WTC11 (cell line): ENCODE measurements around the gene GSTA4. TPM values are rescaled to one million over a fixed set of nuclear protein-coding genes. Genes with fewer than 3 reads are reported as not detected.

Experiments used
- ATAC-seq: fragments of 200-7000 bp; cut with Tn5 transposase; 2 replicates; pipeline ENCODE4 v1.10.0; 2021; ENCODE audit warnings: mild to moderate bottlenecking, moderate library complexity
- CTCF ChIA-PET: fragments of 300-600 bp; sonication (Branson Sonifier 250); formaldehyde crosslinking; loops from one replicate; lab custom pipeline; 2021; ENCODE audit warnings: antibody characterized with exemption; lab: Charles Lee
- POLR2A ChIA-PET: fragments of 350-600 bp; sonication (Branson Sonifier 250); formaldehyde crosslinking; loops from one replicate; lab custom pipeline; 2021; ENCODE audit warnings: antibody characterized with exemption; lab: Charles Lee
- DNase-seq: peaks from one replicate; pipeline ENCODE4 v3.0.0; 2021; ENCODE audit warnings: low spot score
- H3K27ac Mint-ChIP-seq: 2 replicates; pipeline ENCODE4 v1.8.0; 2021; ENCODE audit warnings: mixed read lengths
- H3K27me3 Mint-ChIP-seq: 2 replicates; pipeline ENCODE4 v1.8.0; 2021; ENCODE audit warnings: low read depth, mild to moderate bottlenecking, moderate library complexity, mixed read lengths
- H3K36me3 Mint-ChIP-seq: 2 replicates; pipeline ENCODE4 v1.8.0; 2021; ENCODE audit warnings: mixed read lengths
- H3K4me1 Mint-ChIP-seq: 2 replicates; pipeline ENCODE4 v1.8.0; 2022; ENCODE audit warnings: mixed read lengths
- H3K4me3 Mint-ChIP-seq: 2 replicates; pipeline ENCODE4 v1.8.0; 2021; ENCODE audit warnings: mild to moderate bottlenecking, moderate library complexity, mixed read lengths
- H3K9me3 Mint-ChIP-seq: 2 replicates; pipeline ENCODE4 v1.8.0; 2021; ENCODE audit warnings: mixed read lengths
- CREM ChIP-seq: sonication (generic); formaldehyde crosslinking; IDR thresholded peaks from 2 replicates; pipeline ENCODE4 v1.8.1; 2022; ENCODE audit warnings: mild to moderate bottlenecking, missing genetic modification reagents, moderate library complexity
- E2F4 ChIP-seq: sonication (generic); formaldehyde crosslinking; IDR thresholded peaks from 2 replicates; pipeline ENCODE4 v1.8.1; 2022; ENCODE audit warnings: low read depth, mild to moderate bottlenecking, moderate library complexity, missing genetic modification reagents, borderline replicate concordance
- FOXK1 ChIP-seq: sonication (generic); formaldehyde crosslinking; IDR thresholded peaks from 2 replicates; pipeline ENCODE4 v1.8.0; 2022; ENCODE audit warnings: mild to moderate bottlenecking, moderate library complexity, missing genetic modification reagents
- HMGXB4 ChIP-seq: sonication (generic); formaldehyde crosslinking; IDR thresholded peaks from 2 replicates; pipeline ENCODE4 v1.8.1; 2023; ENCODE audit warnings: mild to moderate bottlenecking, moderate library complexity, missing genetic modification reagents
- IRF1 ChIP-seq: sonication (generic); formaldehyde crosslinking; IDR thresholded peaks from 2 replicates; pipeline ENCODE4 v1.8.0; 2023; ENCODE audit warnings: missing genetic modification reagents
- JAZF1 ChIP-seq: fragments of 250-450 bp; sonication (Bioruptor Pico); IDR thresholded peaks from 2 replicates; pipeline ENCODE4 v1.9.0; 2021; ENCODE audit warnings: moderate library complexity, mild to moderate bottlenecking, inconsistent platforms
- KAT7 ChIP-seq: sonication (generic); formaldehyde crosslinking; IDR thresholded peaks from 2 replicates; pipeline ENCODE4 v1.8.1; 2023; ENCODE audit warnings: missing genetic modification reagents, mild to moderate bottlenecking, borderline replicate concordance
- MYBL2 ChIP-seq: sonication (generic); formaldehyde crosslinking; IDR thresholded peaks from 2 replicates; pipeline ENCODE4 v1.8.1; 2023; ENCODE audit warnings: mild to moderate bottlenecking, moderate library complexity, missing genetic modification reagents
- TEAD1 ChIP-seq: sonication (generic); formaldehyde crosslinking; IDR thresholded peaks from 2 replicates; pipeline ENCODE4 v1.8.0; 2022; ENCODE audit warnings: mild to moderate bottlenecking, missing genetic modification reagents
- USF1 ChIP-seq: sonication (generic); formaldehyde crosslinking; IDR thresholded peaks from 2 replicates; pipeline ENCODE4 v1.8.0; 2022; ENCODE audit warnings: mild to moderate bottlenecking, missing genetic modification reagents
- ZNF219 ChIP-seq: sonication (generic); formaldehyde crosslinking; IDR thresholded peaks from 2 replicates; pipeline ENCODE4 v1.8.0; 2023; ENCODE audit warnings: missing genetic modification reagents, mild to moderate bottlenecking, borderline replicate concordance
- ZNF425 ChIP-seq: fragments of 250-450 bp; sonication (Bioruptor Pico); conservative IDR thresholded peaks from 2 replicates; pipeline ENCODE4 v1.9.0; 2021; ENCODE audit warnings: mild to moderate bottlenecking
- total RNA-seq: library from RNA; stranded (reverse); gene quantifications from 3 replicates; pipeline ENCODE4 v1.2.3, GENCODE V29; 2021
- TF ChIP-seq, protein P1 (sequence below): fragments of 250-450 bp; sonication (Bioruptor Pico); IDR thresholded peaks from 2 replicates; pipeline ENCODE4 v1.9.0; 2021; ENCODE audit warnings: mild to moderate bottlenecking
- TF ChIP-seq, protein P2 (sequence below): sonication (generic); formaldehyde crosslinking; IDR thresholded peaks from 2 replicates; pipeline ENCODE4 v1.8.1; 2023; ENCODE audit warnings: mild to moderate bottlenecking, missing genetic modification reagents
- TF ChIP-seq, protein P3 (sequence below): sonication (generic); formaldehyde crosslinking; IDR thresholded peaks from 2 replicates; pipeline ENCODE4 v1.8.1; 2022; ENCODE audit warnings: mild to moderate bottlenecking, moderate library complexity, missing genetic modification reagents

The GSTA4 gene
- total RNA-seq, 1 experiment from 2014 or later: 12.6 TPM

GRCh38 chr6:52995089-52995912 is at the start of gene GSTA4 (continued):
- TF ChIP-seq, protein P1, sequence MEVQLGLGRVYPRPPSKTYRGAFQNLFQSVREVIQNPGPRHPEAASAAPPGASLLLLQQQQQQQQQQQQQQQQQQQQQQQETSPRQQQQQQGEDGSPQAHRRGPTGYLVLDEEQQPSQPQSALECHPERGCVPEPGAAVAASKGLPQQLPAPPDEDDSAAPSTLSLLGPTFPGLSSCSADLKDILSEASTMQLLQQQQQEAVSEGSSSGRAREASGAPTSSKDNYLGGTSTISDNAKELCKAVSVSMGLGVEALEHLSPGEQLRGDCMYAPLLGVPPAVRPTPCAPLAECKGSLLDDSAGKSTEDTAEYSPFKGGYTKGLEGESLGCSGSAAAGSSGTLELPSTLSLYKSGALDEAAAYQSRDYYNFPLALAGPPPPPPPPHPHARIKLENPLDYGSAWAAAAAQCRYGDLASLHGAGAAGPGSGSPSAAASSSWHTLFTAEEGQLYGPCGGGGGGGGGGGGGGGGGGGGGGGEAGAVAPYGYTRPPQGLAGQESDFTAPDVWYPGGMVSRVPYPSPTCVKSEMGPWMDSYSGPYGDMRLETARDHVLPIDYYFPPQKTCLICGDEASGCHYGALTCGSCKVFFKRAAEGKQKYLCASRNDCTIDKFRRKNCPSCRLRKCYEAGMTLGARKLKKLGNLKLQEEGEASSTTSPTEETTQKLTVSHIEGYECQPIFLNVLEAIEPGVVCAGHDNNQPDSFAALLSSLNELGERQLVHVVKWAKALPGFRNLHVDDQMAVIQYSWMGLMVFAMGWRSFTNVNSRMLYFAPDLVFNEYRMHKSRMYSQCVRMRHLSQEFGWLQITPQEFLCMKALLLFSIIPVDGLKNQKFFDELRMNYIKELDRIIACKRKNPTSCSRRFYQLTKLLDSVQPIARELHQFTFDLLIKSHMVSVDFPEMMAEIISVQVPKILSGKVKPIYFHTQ: peak; percentile 99
- TF ChIP-seq IRF1 (peak; percentile 60; the same call in 1 of the 2 replicates), CREM (peak; percentile 76; the same call in 1 of the 2 replicates), HMGXB4 (peak; percentile 94; the same call in 1 of the 2 replicates), JAZF1 (CRISPR knock-in tag) (peak; percentile 100), MYBL2 (0 out of 2 replicates have a peak, but pooled peaks have one; percentile 37), ZNF425 (CRISPR knock-in tag) (peak; percentile 95), TEAD1 (CRISPR knock-in tag) (peak; percentile 59; the same call in 1 of the 2 replicates)

DNA sequence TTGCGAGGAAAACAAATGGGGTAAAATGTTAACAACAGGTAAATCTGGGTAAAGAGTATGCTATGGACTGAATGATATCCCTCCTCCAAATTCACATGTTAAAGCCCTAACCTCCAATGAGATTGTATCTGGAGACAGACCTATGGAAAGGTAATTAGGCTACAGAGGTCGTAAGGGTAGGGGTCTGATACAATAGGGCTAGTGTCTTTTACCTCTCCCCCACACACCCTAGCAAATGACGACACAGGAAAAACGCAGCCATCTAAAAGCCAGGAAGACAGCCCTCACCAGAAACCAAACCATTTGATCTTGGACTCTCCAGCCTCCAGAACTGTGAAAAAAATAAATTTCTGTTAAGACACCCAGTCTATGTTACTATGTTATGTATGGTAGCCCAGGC is 49.5 kb upstream of the GSTA4 start:
- Mint-ChIP-seq H3K27me3 (no peaks in the 10 kb centered on the region), H3K36me3 (peaks cover 18% of the 10 kb centered on the region), H3K4me1 (peaks cover 22% of the 10 kb centered on the region), H3K4me3 (no peak overlapping the region), H3K27ac (no peak overlapping the region), H3K9me3 (no peaks in the 10 kb centered on the region)
- ChIA-PET POLR2A (no interaction called here), CTCF (interaction anchor here (1.5 to 2.0 kb wide), 2 partner anchors 47 to 50 kb away, joined by 4 to 7 read pairs; partner anchors contain the start of gene GSTA4)
- DNase-seq: no peak
- ATAC-seq: peak; percentile 65
- TF ChIP-seq ZNF219 (CRISPR knock-in tag): no peak
- TF ChIP-seq JAZF1 (CRISPR knock-in tag): no peak
- TF ChIP-seq, protein P2, sequence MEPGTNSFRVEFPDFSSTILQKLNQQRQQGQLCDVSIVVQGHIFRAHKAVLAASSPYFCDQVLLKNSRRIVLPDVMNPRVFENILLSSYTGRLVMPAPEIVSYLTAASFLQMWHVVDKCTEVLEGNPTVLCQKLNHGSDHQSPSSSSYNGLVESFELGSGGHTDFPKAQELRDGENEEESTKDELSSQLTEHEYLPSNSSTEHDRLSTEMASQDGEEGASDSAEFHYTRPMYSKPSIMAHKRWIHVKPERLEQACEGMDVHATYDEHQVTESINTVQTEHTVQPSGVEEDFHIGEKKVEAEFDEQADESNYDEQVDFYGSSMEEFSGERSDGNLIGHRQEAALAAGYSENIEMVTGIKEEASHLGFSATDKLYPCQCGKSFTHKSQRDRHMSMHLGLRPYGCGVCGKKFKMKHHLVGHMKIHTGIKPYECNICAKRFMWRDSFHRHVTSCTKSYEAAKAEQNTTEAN (CRISPR knock-in tag): no peak
- no peak for TF ChIP-seq KAT7 (CRISPR knock-in tag)
- no peak for TF ChIP-seq USF1
- no peak for TF ChIP-seq E2F4
- no peak for TF ChIP-seq FOXK1 (CRISPR knock-in tag)
- TF ChIP-seq, protein P3, sequence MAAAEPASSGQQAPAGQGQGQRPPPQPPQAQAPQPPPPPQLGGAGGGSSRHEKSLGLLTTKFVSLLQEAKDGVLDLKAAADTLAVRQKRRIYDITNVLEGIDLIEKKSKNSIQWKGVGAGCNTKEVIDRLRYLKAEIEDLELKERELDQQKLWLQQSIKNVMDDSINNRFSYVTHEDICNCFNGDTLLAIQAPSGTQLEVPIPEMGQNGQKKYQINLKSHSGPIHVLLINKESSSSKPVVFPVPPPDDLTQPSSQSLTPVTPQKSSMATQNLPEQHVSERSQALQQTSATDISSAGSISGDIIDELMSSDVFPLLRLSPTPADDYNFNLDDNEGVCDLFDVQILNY (CRISPR knock-in tag): no peak
